ENCODE data around the gene FAM72B.
"Not testable (repeated sequence)": the region's sequence is repeated elsewhere in the genome, so short reads cannot be mapped to it uniquely, and the experiment has no call there.

DNA sequence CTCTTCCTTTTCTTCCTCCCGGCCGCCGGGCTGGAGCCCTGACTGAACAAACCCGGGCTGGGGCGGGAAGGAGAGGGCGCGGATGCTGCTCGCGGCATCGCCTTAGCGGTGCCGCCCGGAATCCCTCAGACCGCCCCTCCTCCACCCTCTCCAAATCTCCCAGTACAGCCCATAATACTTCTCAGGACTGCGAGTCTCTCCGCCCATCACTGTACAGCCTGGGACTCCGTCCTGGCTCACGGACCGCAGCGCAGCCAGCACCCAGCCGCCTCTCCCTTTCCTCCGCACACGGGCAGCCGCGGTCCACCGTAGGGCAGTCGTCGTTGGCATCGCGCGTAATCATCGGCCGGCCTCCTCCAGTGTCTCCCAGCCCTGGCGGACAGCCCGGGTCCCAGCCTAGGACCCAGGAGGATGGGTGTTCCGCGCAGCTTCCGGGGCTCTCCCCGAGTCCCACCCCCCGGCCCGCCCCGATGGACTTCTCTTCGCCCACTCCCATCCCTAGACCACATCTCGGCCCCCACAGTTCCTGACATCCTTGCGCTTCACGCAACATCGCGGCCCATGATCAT, 1.1 kb upstream of the FAM72B start:
- TF ChIP-seq POLR2AphosphoS5, POLR2A (IDR thresholded peaks at IDR 0.05): not testable (repeated sequence)
- TF ChIP-seq, protein P1, sequence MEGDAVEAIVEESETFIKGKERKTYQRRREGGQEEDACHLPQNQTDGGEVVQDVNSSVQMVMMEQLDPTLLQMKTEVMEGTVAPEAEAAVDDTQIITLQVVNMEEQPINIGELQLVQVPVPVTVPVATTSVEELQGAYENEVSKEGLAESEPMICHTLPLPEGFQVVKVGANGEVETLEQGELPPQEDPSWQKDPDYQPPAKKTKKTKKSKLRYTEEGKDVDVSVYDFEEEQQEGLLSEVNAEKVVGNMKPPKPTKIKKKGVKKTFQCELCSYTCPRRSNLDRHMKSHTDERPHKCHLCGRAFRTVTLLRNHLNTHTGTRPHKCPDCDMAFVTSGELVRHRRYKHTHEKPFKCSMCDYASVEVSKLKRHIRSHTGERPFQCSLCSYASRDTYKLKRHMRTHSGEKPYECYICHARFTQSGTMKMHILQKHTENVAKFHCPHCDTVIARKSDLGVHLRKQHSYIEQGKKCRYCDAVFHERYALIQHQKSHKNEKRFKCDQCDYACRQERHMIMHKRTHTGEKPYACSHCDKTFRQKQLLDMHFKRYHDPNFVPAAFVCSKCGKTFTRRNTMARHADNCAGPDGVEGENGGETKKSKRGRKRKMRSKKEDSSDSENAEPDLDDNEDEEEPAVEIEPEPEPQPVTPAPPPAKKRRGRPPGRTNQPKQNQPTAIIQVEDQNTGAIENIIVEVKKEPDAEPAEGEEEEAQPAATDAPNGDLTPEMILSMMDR (IDR thresholded peaks at IDR 0.05) = not testable (repeated sequence)

Measured in sigmoid colon (tissue), 4 donors.